IMR-90 (cell line): ENCODE results near the gene GRB14. TPM values are rescaled to one million over a fixed set of nuclear protein-coding genes. Genes with fewer than 3 reads are reported as not detected.

ENCODE experiments used
- ATAC-seq: fragments of 200-7000 bp; cut with Tn5 transposase; 2 replicates; pipeline ENCODE4 v1.9.1; 2020; ENCODE audit warnings: low read depth, mild to moderate bottlenecking, moderate library complexity
- BruUV-seq: library from RNA; stranded (reverse); fragments of 400-500 nt; replicated peaks from 2 replicates; lab custom pipeline; 2021; lab: Mats Ljungman, UMichigan
- CTCF ChIA-PET: fragments of 300-600 bp; formaldehyde crosslinking; extraction: SDS; loops from one replicate; lab custom pipeline; 2021; ENCODE audit warnings: antibody characterized with exemption; lab: Yijun Ruan, JAX
- POLR2A ChIA-PET: fragments of 300-600 bp; sonication (Branson Sonifier 250); formaldehyde crosslinking; loops from one replicate; lab custom pipeline; 2022; ENCODE audit warnings: antibody characterized with exemption; ENCODE audit not compliant: unreplicated experiment; lab: Charles Lee
- DNase-seq: peaks from one replicate; pipeline ENCODE4 v3.0.0; 2013
- H2AFZ ChIP-seq: replicated peaks from 2 replicates; pipeline ENCODE3; 2013; ENCODE audit warnings: low read length, mild to moderate bottlenecking; ENCODE audit not compliant: poor library complexity
- H2AK5ac ChIP-seq: 2 replicates; pipeline ENCODE4 v1.6.1; 2013; ENCODE audit warnings: low read depth, low read length, inconsistent platforms
- H2AK9ac ChIP-seq: replicated peaks from 2 replicates; pipeline ENCODE3; 2013; ENCODE audit warnings: mild to moderate bottlenecking, low read depth, low read length, moderate library complexity; ENCODE audit not compliant: poor library complexity
- H2BK120ac ChIP-seq: 2 replicates; pipeline ENCODE4 v1.6.1; 2013; ENCODE audit warnings: low read depth, low read length, inconsistent platforms
- H2BK15ac ChIP-seq: 3 replicates; pipeline ENCODE4 v1.6.1; 2013; ENCODE audit warnings: low read depth, low read length, inconsistent platforms
- H2BK20ac ChIP-seq: 2 replicates; pipeline ENCODE4 v1.6.1; 2013; ENCODE audit warnings: low read depth, mild to moderate bottlenecking, inconsistent platforms, low read length, moderate library complexity
- H2BK5ac ChIP-seq: 2 replicates; pipeline ENCODE4 v1.6.1; 2013; ENCODE audit warnings: mild to moderate bottlenecking, low read depth, low read length, inconsistent platforms; ENCODE audit not compliant: poor library complexity, severe bottlenecking
- H3K14ac ChIP-seq: replicated peaks from 2 replicates; pipeline ENCODE4 v1.6.1; 2013; ENCODE audit warnings: low read depth, low read length, inconsistent platforms
- H3K18ac ChIP-seq: 2 replicates; pipeline ENCODE4 v1.6.1; 2013; ENCODE audit warnings: low read depth, low read length, control low read depth
- H3K23ac ChIP-seq: 2 replicates; pipeline ENCODE4 v1.6.1; 2013; ENCODE audit warnings: low read depth, low read length, inconsistent platforms
- H3K27ac ChIP-seq: 2 replicates; pipeline ENCODE4 v1.5.1; 2013; ENCODE audit warnings: mild to moderate bottlenecking, control low read depth, low read length; ENCODE audit not compliant: insufficient read depth
- H3K27me3 ChIP-seq: 2 replicates; pipeline ENCODE4 v1.6.1; 2013; ENCODE audit warnings: low read length; ENCODE audit not compliant: control insufficient read depth, insufficient read depth
- H3K36me3 ChIP-seq: 2 replicates; pipeline ENCODE4 v1.6.1; 2013; ENCODE audit warnings: low read length, mixed read lengths; ENCODE audit not compliant: control insufficient read depth, insufficient read depth
- H3K4ac ChIP-seq: 2 replicates; pipeline ENCODE4 v1.6.1; 2013; ENCODE audit warnings: low read depth, low read length, inconsistent platforms
- H3K4me1 ChIP-seq: 2 replicates; pipeline ENCODE4 v1.6.1; 2013; ENCODE audit warnings: low read length, mixed read lengths; ENCODE audit not compliant: control insufficient read depth, insufficient read depth
- H3K4me2 ChIP-seq: 2 replicates; pipeline ENCODE4 v1.6.1; 2013; ENCODE audit warnings: low read depth, mild to moderate bottlenecking, control low read depth, low read length, moderate library complexity
- H3K4me3 ChIP-seq: 2 replicates; pipeline ENCODE4 v1.5.1; 2013; ENCODE audit warnings: low read depth, mild to moderate bottlenecking, control low read depth, low read length, moderate library complexity; ENCODE audit not compliant: insufficient read depth
- H3K56ac ChIP-seq: 2 replicates; pipeline ENCODE4 v1.6.1; 2013; ENCODE audit warnings: low read length, inconsistent platforms; ENCODE audit not compliant: insufficient read depth; ENCODE audit errors: extremely low read depth
- H3K79me1 ChIP-seq, 2 experiments: 2 replicates each; pipeline ENCODE4 v1.6.1; 2013; ENCODE audit warnings: low read length in 2 of 2, inconsistent platforms in 1 of 2, low read depth in 1 of 2
- H3K9ac ChIP-seq: 2 replicates; pipeline ENCODE4 v1.6.1; 2013; ENCODE audit warnings: low read depth, low read length, control low read depth
- H3K9me1 ChIP-seq: 2 replicates; pipeline ENCODE4 v1.6.1; 2013; ENCODE audit warnings: low read length, inconsistent platforms; ENCODE audit not compliant: insufficient read depth
- H3K9me3 ChIP-seq: 2 replicates; pipeline ENCODE4 v1.6.1; 2013; ENCODE audit warnings: low read length; ENCODE audit not compliant: control insufficient read depth, insufficient read depth
- H4K20me1 ChIP-seq: 2 replicates; pipeline ENCODE4 v1.6.1; 2013; ENCODE audit warnings: low read length, inconsistent platforms; ENCODE audit not compliant: insufficient read depth
- H4K5ac ChIP-seq: 2 replicates; pipeline ENCODE4 v1.6.1; 2013; ENCODE audit warnings: mild to moderate bottlenecking, low read depth, low read length, control low read depth
- H4K8ac ChIP-seq, 2 experiments: 2 replicates each; pipeline ENCODE4 v1.6.1; 2013; ENCODE audit warnings: low read depth in 2 of 2, low read length in 2 of 2, control low read depth in 1 of 2, inconsistent platforms in 1 of 2
- H4K91ac ChIP-seq: 2 replicates; pipeline ENCODE4 v1.6.1; 2013; ENCODE audit warnings: low read depth, low read length, inconsistent platforms; ENCODE audit not compliant: insufficient read depth
- CHD1 ChIP-seq: IDR thresholded peaks from 2 replicates; pipeline ENCODE4 v1.6.1; 2012; ENCODE audit warnings: low read depth, low read length, improper control_type of control experiment
- MAZ ChIP-seq: IDR thresholded peaks from 2 replicates; pipeline ENCODE4 v1.6.1; 2012; ENCODE audit warnings: low read depth, mild to moderate bottlenecking, low read length, improper control_type of control experiment, moderate library complexity, borderline replicate concordance
- NFE2L2 ChIP-seq: fragments of 150-350 bp; IDR thresholded peaks from 2 replicates; pipeline ENCODE4 v1.6.1; 2016; ENCODE audit warnings: low read depth, mild to moderate bottlenecking, low read length
- POLR2A ChIP-seq: IDR thresholded peaks from 2 replicates; pipeline ENCODE4 v1.6.1; 2012; ENCODE audit warnings: mild to moderate bottlenecking, low read depth, low read length
- RAD21 ChIP-seq: IDR thresholded peaks from 2 replicates; pipeline ENCODE4 v1.6.1; 2012; ENCODE audit warnings: low read length, improper control_type of control experiment
- RCOR1 ChIP-seq: IDR thresholded peaks from 2 replicates; pipeline ENCODE4 v1.6.1; 2012; ENCODE audit warnings: mild to moderate bottlenecking, low read length, improper control_type of control experiment; ENCODE audit not compliant: insufficient replicate concordance
- RFX5 ChIP-seq: IDR thresholded peaks from 2 replicates; pipeline ENCODE4 v1.8.0; 2012; ENCODE audit warnings: low read depth, mild to moderate bottlenecking, low read length, moderate library complexity
- SMC3 ChIP-seq: fragments of 150-350 bp; IDR thresholded peaks from 2 replicates; pipeline ENCODE4 v1.6.1; 2016; ENCODE audit warnings: low read depth, mild to moderate bottlenecking, antibody characterized with exemption, low read length, moderate library complexity
- WGBS, 2 experiments: methylation state at CpG; one replicate each; pipeline versions ENCODE4 v1.1.5 to v1.1.7; 2013; ENCODE audit warnings: missing lambda C conversion rate in 2 of 2; ENCODE audit not compliant: insufficient read length in 1 of 2; ENCODE audit errors: extremely low coverage in 2 of 2; 5-methylcytosine and 5-hydroxymethylcytosine counted together
- dilution Hi-C: fragments of 300-500 bp; cut with HindIII; formaldehyde crosslinking; loops from one replicate; pipeline ENCODE4 v1.14.3; 2018; ENCODE audit warnings: low sequenced_read_pairs; ENCODE audit not compliant: unreplicated experiment
- in situ Hi-C: fragments of 300-500 bp; cut with MboI; formaldehyde crosslinking; loops from 3 replicates; pipeline ENCODE4 v1.14.3; 2019; ENCODE audit warnings: low sequenced_read_pairs, inconsistent platforms, mixed read lengths
- intact Hi-C: fragments of 100-400 bp; cut with micrococcal nuclease; formaldehyde crosslinking; loops from 2 replicates; pipeline ENCODE4 v1.10.0; 2022
- polyA plus RNA-seq, 3 experiments: library from polyadenylated mRNA; depleted of rRNA; stranded (reverse); fragments of >200 nt; gene quantifications; 2 replicates each; pipeline ENCODE4 v1.2.3, GENCODE V29; 2012; ENCODE audit warnings: low replicate concordance in 1 of 3
- total RNA-seq: library from RNA; depleted of rRNA; stranded (reverse); fragments of >200 nt; gene quantifications from 2 replicates; pipeline ENCODE4 v1.2.3, GENCODE V29; 2012
- TF ChIP-seq, protein P1 (sequence below): fragments of 150-350 bp; IDR thresholded peaks from 2 replicates; pipeline ENCODE4 v1.6.1; 2017; ENCODE audit warnings: mild to moderate bottlenecking, antibody characterized with exemption, low read length, low read depth
- TF ChIP-seq, protein P2 (sequence below): fragments of 150-350 bp; IDR thresholded peaks from 2 replicates; pipeline ENCODE4 v1.6.1; 2016; ENCODE audit warnings: low read depth, mild to moderate bottlenecking, low read length, moderate library complexity, borderline replicate concordance
- TF ChIP-seq, protein P3 (sequence below): conservative IDR thresholded peaks from 2 replicates; pipeline ENCODE4 v1.5.1; 2012; ENCODE audit warnings: mild to moderate bottlenecking, low read depth, low read length, improper control_type of control experiment

The GRB14 gene
- total and polyA plus RNA-seq, 2 of the 4 experiments (the other 2 are of a cell fraction): not detected

DNA sequence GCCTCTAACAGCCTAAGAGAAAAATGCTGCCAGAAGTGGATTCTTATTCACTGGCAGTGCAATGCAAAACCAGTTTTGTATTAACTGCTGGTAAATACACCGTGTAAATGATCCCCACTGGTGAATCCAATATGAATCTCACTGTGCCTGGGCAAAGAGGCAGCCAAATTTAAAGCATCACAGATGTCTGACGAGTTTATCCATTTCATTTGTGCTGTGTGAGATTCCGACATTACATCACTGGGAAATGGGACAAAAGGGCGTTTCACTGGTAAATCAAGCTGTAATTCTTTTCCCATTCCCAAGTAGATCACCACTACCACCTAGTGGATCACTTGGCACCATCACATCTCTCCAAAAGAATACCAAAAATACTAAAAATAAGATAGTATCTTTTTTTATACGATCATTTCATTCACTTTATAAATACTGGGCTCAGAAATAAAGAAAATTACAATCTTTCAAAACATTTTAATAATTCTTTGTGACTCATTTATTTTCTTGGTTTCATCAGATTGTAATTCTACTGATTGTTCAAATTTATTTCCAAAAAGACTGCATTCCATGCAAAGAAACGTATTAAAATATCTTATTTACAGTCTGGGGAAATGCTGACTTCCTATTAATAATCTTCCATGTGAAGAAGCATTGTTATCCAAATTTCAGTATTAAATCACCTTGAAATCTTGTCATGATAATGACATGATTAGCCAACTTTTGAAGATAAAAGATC lies 125.6 kb downstream of the GRB14 start:
- CTCF ChIA-PET: no interaction called here
- Histone ChIP-seq H3K79me1 (no peaks in the 10 kb centered on the region), H3K4me1 (no peaks in the 10 kb centered on the region), H3K18ac (no peak overlapping the region), H4K8ac (no peak overlapping the region), H3K56ac (no peak overlapping the region), H3K27ac (no peak overlapping the region), H3K36me3 (no peaks in the 10 kb centered on the region), H2AFZ (no peak overlapping the region), H3K23ac (no peak overlapping the region), H2BK120ac (no peak overlapping the region), H3K4me3 (no peak overlapping the region), H3K14ac (no peak overlapping the region), H2BK5ac (no peak overlapping the region), H3K9me1 (no peaks in the 10 kb centered on the region), H4K91ac (no peak overlapping the region), H3K9me3 (no peaks in the 10 kb centered on the region), H2AK5ac (no peak overlapping the region), H4K5ac (no peak overlapping the region), H2BK20ac (no peak overlapping the region), H2BK15ac (no peak overlapping the region), H3K9ac (no peak overlapping the region), H3K4ac (no peak overlapping the region), H4K20me1 (no peaks in the 10 kb centered on the region), H3K4me2 (no peak overlapping the region), H3K27me3 (no peaks in the 10 kb centered on the region), H2AK9ac (no peak overlapping the region)
- 20% methylated on average over 1 of the region's 6 CpGs; no CpG with 5 or more reads in 1 of the 2 experiments for WGBS, 2 experiments
- peak; percentile 48; the same call in 1 of the 2 replicates for ATAC-seq
- peak; percentile 43 for DNase-seq
- no TSS peak for BruUV-seq
- TF ChIP-seq, protein P1, sequence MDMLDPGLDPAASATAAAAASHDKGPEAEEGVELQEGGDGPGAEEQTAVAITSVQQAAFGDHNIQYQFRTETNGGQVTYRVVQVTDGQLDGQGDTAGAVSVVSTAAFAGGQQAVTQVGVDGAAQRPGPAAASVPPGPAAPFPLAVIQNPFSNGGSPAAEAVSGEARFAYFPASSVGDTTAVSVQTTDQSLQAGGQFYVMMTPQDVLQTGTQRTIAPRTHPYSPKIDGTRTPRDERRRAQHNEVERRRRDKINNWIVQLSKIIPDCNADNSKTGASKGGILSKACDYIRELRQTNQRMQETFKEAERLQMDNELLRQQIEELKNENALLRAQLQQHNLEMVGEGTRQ: no peak
- no peak for TF ChIP-seq CHD1
- TF ChIP-seq RAD21: peak; percentile 65
- TF ChIP-seq, protein P2, sequence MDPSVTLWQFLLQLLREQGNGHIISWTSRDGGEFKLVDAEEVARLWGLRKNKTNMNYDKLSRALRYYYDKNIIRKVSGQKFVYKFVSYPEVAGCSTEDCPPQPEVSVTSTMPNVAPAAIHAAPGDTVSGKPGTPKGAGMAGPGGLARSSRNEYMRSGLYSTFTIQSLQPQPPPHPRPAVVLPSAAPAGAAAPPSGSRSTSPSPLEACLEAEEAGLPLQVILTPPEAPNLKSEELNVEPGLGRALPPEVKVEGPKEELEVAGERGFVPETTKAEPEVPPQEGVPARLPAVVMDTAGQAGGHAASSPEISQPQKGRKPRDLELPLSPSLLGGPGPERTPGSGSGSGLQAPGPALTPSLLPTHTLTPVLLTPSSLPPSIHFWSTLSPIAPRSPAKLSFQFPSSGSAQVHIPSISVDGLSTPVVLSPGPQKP: no peak
- no peak for TF ChIP-seq RCOR1
- TF ChIP-seq POLR2A: no peak
- no peak for TF ChIP-seq NFE2L2
- TF ChIP-seq SMC3: peak; percentile 54
- no peak for TF ChIP-seq MAZ
- TF ChIP-seq, protein P3, sequence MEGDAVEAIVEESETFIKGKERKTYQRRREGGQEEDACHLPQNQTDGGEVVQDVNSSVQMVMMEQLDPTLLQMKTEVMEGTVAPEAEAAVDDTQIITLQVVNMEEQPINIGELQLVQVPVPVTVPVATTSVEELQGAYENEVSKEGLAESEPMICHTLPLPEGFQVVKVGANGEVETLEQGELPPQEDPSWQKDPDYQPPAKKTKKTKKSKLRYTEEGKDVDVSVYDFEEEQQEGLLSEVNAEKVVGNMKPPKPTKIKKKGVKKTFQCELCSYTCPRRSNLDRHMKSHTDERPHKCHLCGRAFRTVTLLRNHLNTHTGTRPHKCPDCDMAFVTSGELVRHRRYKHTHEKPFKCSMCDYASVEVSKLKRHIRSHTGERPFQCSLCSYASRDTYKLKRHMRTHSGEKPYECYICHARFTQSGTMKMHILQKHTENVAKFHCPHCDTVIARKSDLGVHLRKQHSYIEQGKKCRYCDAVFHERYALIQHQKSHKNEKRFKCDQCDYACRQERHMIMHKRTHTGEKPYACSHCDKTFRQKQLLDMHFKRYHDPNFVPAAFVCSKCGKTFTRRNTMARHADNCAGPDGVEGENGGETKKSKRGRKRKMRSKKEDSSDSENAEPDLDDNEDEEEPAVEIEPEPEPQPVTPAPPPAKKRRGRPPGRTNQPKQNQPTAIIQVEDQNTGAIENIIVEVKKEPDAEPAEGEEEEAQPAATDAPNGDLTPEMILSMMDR: peak; percentile 60
- TF ChIP-seq RFX5: no peak
- POLR2A ChIA-PET: no interaction called here
- intact Hi-C loops: loop anchor here (1.0 to 5.0 kb wide), 3 partner anchors 1303 to 1603 kb away; no protein-coding TSS in a partner anchor
- dilution Hi-C loops: no loop called here
- in situ Hi-C loops: loop anchor here (25.0 kb wide), 1 partner anchor 1308 kb away; no protein-coding TSS in a partner anchor
